HFF-Myc (cell line): Measurements from ENCODE around the gene ANO8.
"Not testable (repeated sequence)": the region's sequence is repeated elsewhere in the genome, so short reads cannot be mapped to it uniquely, and the experiment has no call there.

Experiments used
- DNase-seq: peaks from one replicate; pipeline ENCODE4 v3.0.0-alpha.2; 2011; ENCODE audit warnings: low read depth; ENCODE audit errors: extremely low read depth
- H3K4me3 ChIP-seq: replicated peaks from 2 replicates; pipeline ENCODE4 v1.5.1; 2011; ENCODE audit warnings: low read depth, mild to moderate bottlenecking, control low read depth, low read length
- TF ChIP-seq, protein P1 (sequence below): IDR thresholded peaks from 2 replicates; pipeline ENCODE4 v1.5.1; 2012; ENCODE audit warnings: mild to moderate bottlenecking, low read depth, low read length, control low read depth; ENCODE audit errors: missing control alignments

ANO8 gene

DNA sequence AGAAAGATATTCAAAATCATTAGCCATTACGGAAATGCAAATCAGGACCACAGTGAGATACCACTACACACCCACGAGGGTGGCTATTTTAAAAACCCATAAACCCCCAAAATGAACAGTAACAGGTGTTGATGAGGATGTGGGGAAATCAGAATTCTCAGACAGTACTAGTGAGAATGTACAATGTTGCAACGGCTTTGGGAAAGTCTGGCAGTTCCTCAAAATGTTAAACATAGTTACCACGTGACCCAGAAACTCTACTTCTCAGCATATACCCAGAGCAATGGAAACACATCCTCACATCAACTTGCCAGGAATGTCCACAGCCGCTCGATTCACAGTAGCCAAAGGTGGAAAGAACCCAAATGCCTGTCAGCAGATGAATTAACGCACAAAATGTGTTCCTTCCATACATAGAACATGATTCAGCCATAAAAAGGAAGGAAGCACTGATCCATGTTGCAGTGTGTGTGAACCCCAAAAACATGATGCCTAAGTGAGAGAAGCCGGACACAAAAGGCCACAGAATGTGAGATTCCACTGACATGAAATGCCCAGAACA, 35.5 kb upstream of the ANO8 start:
- TF ChIP-seq, protein P1, sequence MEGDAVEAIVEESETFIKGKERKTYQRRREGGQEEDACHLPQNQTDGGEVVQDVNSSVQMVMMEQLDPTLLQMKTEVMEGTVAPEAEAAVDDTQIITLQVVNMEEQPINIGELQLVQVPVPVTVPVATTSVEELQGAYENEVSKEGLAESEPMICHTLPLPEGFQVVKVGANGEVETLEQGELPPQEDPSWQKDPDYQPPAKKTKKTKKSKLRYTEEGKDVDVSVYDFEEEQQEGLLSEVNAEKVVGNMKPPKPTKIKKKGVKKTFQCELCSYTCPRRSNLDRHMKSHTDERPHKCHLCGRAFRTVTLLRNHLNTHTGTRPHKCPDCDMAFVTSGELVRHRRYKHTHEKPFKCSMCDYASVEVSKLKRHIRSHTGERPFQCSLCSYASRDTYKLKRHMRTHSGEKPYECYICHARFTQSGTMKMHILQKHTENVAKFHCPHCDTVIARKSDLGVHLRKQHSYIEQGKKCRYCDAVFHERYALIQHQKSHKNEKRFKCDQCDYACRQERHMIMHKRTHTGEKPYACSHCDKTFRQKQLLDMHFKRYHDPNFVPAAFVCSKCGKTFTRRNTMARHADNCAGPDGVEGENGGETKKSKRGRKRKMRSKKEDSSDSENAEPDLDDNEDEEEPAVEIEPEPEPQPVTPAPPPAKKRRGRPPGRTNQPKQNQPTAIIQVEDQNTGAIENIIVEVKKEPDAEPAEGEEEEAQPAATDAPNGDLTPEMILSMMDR = no peak
- H3K4me3 ChIP-seq = no peak overlapping the region
- no peak for DNase-seq

DNA sequence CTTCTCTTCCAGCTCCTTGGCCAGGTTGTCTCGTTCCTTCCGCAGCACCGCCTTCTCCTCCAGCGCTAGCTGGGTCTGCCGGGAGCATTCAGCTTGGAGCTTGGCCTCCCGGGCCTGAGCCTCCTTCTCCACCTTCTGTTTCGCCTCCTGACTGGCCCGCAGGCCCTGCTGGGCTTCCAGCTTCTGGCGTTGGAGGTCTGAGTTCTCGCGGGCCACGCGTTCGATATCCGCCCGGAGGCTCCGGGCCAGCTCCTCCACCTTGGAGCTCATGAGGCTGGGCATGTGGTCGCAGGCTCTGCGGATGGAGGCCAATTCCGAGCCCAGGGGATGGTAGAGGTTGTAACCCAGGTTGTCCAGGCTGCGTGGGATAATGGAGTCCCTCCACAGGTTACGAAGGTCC, 30.7 kb upstream of the ANO8 start:
- TF ChIP-seq, protein P1 = no peak
- no peak for DNase-seq
- H3K4me3 ChIP-seq = no peak overlapping the region

DNA sequence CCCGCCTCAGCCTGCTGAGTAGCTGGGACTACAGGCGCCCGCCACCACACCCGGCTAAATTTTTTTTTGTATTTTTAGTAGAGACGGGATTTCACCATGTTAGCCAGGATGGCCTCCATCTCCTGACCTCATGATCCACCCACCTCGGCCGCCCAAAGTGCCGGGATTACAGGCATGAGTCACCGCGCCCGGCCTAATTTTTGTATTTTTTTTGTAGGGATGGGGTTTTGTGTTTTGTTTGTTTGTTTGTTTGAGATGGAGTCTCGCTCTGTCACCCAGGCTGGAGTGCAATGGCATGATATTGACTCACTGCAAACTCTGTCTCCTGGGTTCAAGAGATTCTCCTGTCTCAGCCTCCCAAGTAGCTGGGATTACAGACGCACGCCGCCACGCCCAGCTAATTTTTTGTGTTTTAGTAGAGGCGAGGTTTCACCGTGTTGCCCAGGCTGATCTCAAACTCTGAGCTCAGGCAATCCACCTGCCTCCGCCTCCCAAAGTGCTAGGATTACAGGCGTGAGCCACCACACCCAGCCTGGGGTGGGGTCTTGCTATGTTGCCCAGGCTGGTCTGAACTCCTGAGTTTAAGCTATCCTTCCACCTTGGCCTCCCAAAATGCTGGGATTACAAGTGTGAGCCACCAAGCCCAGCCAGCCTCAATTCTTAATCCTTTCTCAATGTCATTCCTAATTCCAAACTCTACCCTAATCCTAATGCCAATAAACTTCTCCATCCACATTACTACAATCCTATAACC, 29.4 kb upstream of the ANO8 start:
- DNase-seq, H3K4me3 ChIP-seq: not testable (repeated sequence)

DNA sequence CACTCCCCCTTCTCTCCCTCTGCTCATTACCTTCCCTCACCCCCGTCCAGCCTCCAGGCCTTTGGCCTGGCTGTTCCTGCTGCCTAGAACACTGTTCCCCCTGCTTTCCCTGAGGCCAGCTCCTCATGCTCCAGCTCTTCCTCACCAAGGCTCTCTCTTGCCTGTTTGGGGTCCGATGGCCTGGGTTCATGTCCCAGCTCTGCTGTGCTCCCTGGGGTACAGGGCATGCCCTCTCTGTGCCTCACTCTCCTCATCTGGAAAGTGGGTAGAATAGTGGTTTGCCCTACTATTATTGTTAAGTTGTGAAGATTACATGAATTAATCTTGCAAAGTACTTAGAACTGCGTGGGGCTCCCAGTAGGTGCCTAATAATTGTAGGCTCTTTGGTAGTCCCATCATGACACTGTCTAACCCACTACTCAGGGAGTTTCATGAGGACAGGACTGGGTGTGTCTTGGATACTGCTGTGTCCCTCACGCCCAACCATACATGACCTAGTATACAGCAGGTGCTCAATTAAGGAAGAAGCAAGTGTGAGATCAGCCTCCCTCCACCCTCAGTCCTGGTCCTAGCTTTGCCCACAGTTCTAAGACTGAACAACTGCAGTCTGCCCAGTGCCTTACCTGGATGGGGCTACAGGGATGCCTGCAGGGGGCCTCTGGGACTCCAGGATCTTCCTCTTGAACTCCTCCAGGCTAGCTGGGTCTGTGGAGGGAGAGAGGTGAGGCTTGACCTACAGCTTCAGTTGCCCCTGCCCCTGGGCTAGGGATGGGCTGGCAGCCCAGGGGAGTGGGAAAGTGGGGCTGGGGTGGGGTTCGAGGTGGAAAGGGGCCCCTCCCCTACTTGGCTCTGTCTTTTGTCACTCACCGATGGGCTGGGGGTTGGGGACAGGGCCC, 25.5 kb upstream of the ANO8 start:
- no peak for DNase-seq
- H3K4me3 ChIP-seq = no peak overlapping the region
- TF ChIP-seq, protein P1 = no peak

DNA sequence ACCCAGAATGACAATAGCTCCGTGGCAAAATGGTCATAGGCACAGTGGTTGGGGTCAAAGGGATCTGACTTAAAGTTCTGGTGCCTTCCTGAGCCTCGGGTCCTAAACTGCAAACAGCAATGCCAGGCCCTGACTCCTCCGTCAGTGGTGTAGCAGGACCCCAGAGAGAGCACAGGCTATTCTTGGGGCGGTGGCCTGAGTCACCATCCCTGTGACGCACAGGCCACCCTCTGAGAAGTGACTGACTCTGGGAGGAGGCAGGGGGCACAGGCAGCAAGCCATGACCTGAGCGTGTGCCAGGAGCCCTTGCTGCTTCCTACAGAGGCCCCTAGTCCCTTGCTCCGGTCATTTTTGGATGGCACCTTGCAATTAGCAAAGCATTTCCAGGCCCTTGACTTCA, 23.7 kb upstream of the ANO8 start:
- DNase-seq = no peak
- H3K4me3 ChIP-seq = no peak overlapping the region
- TF ChIP-seq, protein P1 = no peak

DNA sequence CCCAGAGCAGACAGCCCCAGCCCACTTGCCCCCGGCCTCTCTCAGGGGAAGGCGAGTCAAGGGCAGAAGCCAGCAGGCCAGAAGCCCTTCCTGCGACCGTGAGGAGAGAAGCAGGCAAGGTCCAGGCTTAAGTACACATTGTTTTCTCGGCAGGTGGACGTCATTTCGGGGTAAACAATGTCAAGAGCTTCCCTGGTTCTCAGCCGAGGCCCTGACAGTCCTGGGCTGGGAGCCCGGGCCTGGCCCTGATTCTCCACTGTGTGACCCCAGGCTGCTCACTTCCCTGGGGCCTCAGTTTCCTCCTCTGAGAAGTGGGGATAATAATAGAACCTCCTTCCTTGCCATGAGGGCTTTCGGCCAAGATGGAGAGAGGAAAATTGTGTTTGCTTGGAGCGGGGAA, 23.1 kb upstream of the ANO8 start:
- TF ChIP-seq, protein P1 = no peak
- H3K4me3 ChIP-seq = no peak overlapping the region
- no peak for DNase-seq

DNA sequence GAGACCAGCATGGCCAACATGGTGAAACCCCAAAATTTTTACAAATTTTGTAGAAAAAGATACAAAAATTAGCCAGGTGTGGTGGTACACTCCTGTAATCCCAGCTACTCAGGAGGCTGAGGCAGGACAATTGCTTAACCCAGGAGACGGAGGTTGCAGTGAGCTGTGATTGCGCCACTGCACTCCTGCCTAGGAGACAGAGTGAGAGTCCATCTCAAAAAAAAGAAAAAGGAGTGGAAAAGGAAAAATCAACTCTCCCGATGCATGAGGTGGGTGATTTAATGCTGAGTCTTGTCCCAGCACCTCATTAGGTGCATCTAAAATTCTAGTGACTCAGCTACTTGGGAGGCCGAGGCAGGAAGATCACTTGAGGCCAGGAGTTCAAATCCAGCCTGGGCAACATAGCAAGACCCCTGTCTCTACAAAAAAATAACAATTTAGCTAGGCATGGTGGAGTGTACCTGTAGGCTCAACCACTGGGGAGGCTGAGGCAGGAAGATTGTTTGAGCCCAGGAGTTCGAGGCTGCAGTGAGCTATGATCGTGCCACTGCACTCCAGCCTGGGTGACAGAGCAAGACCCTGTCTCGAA, 22.5 kb upstream of the ANO8 start:
- H3K4me3 ChIP-seq = no peak overlapping the region
- TF ChIP-seq, protein P1 = no peak
- no peak for DNase-seq
